HCT116 (cell line): ENCODE results near the gene PTGIR.

Source experiments
- CEBPB ChIP-seq: IDR thresholded peaks from 2 replicates; pipeline ENCODE4 v1.6.1; 2012; ENCODE audit warnings: low read depth
- ELF1 ChIP-seq: IDR thresholded peaks from 2 replicates; pipeline ENCODE4 v1.6.1; 2012; ENCODE audit warnings: low read depth, borderline replicate concordance
- EZH2 ChIP-seq: fragments of 200-600 bp; sonication (generic); IDR thresholded peaks from 2 replicates; pipeline ENCODE4 v1.6.1; 2017; ENCODE audit warnings: antibody characterized with exemption, mixed run types
- EZH2phosphoT487 ChIP-seq: fragments of 200-600 bp; IDR thresholded peaks from 2 replicates; pipeline ENCODE4 v1.6.1; 2018; ENCODE audit warnings: antibody characterized with exemption, borderline replicate concordance
- FOSL1 ChIP-seq: IDR thresholded peaks from 2 replicates; pipeline ENCODE4 v1.6.1; 2012; ENCODE audit warnings: low read depth
- POLR2A ChIP-seq: IDR thresholded peaks from 2 replicates; pipeline ENCODE4 v1.7.0; 2011; ENCODE audit warnings: borderline replicate concordance; ENCODE audit not compliant: insufficient read depth, insufficient read length; ENCODE audit errors: extremely low read depth
- POLR2AphosphoS5 ChIP-seq: IDR thresholded peaks from 2 replicates; pipeline ENCODE4 v1.6.1; 2011; ENCODE audit warnings: mild to moderate bottlenecking, low read depth, low read length, moderate library complexity
- SP1 ChIP-seq: IDR thresholded peaks from 2 replicates; pipeline ENCODE4 v1.6.1; 2012; ENCODE audit warnings: low read depth
- TCF7L2 ChIP-seq: IDR thresholded peaks from 2 replicates; pipeline ENCODE4 v1.7.0; 2011; ENCODE audit warnings: borderline replicate concordance, inconsistent platforms; ENCODE audit not compliant: insufficient read depth, insufficient read length; ENCODE audit errors: extremely low read depth
- TF ChIP-seq, protein P1 (sequence below), 3 experiments: fragments of 200-600 bp in 1 of 3; sonication (generic) in 1 of 3; IDR thresholded peaks in 2 of 3; conservative IDR thresholded peaks in 1 of 3; 2 replicates each; pipeline ENCODE4 v1.5.1; 2012 to 2017; ENCODE audit warnings: low read depth in 2 of 3, low read length in 2 of 3, antibody characterized with exemption in 1 of 3, borderline replicate concordance in 1 of 3, control low read depth in 1 of 3, mild to moderate bottlenecking in 1 of 3, mixed read lengths in 1 of 3, mixed run types in 1 of 3, moderate library complexity in 1 of 3; ENCODE audit not compliant: insufficient read depth in 1 of 3
- TF ChIP-seq, protein P2 (sequence below): IDR thresholded peaks from 2 replicates; pipeline ENCODE4 v1.6.1; 2012; ENCODE audit warnings: low read depth
- TF ChIP-seq, protein P3 (sequence below): IDR thresholded peaks from 2 replicates; pipeline ENCODE4 v1.6.1; 2012

DNA sequence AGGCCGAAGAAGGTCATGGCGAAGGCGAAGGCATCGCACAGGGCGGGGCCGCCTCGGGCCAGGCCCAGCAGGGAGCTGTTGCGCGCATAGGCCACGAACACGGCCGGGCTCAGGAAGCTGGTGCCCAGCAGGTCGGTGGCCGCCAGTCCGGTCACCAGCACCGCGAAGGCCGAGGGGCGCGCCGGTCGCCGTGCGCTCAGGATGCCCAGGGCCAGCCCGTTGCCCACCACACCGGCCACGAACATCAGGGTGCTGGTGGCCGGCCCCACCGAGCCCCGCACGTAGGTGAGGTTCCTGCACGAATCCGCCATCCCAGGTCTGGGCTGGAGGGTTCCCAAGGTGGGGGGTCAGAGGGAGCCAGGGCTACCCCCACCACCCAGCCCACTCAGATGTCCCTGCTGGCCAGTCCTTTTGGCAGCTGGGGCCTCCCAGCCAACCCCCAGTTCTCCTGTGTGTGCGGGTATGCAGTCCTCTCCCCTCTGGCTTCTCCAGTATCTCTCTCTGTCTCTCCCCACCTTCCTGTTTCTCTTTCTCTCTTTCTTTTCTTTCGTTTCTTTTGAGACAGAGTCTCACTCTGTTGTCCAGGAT is 880 bp downstream of the PTGIR start:
- TF ChIP-seq, protein P1, sequence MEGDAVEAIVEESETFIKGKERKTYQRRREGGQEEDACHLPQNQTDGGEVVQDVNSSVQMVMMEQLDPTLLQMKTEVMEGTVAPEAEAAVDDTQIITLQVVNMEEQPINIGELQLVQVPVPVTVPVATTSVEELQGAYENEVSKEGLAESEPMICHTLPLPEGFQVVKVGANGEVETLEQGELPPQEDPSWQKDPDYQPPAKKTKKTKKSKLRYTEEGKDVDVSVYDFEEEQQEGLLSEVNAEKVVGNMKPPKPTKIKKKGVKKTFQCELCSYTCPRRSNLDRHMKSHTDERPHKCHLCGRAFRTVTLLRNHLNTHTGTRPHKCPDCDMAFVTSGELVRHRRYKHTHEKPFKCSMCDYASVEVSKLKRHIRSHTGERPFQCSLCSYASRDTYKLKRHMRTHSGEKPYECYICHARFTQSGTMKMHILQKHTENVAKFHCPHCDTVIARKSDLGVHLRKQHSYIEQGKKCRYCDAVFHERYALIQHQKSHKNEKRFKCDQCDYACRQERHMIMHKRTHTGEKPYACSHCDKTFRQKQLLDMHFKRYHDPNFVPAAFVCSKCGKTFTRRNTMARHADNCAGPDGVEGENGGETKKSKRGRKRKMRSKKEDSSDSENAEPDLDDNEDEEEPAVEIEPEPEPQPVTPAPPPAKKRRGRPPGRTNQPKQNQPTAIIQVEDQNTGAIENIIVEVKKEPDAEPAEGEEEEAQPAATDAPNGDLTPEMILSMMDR (IDR thresholded peaks at IDR 0.05 in 2 of 3, conservative IDR thresholded peaks at IDR 0.05 in 1 of 3; ENCODE audit: borderline replicate concordance in 1 of 3, insufficient read depth in 1 of 3, low read depth in 2 of 3, low read length in 2 of 3), result no peak
- TF ChIP-seq EZH2, result no peak
- no peak for TF ChIP-seq EZH2phosphoT487
- TF ChIP-seq POLR2A, result no peak
- no peak for TF ChIP-seq CEBPB
- TF ChIP-seq, protein P2, sequence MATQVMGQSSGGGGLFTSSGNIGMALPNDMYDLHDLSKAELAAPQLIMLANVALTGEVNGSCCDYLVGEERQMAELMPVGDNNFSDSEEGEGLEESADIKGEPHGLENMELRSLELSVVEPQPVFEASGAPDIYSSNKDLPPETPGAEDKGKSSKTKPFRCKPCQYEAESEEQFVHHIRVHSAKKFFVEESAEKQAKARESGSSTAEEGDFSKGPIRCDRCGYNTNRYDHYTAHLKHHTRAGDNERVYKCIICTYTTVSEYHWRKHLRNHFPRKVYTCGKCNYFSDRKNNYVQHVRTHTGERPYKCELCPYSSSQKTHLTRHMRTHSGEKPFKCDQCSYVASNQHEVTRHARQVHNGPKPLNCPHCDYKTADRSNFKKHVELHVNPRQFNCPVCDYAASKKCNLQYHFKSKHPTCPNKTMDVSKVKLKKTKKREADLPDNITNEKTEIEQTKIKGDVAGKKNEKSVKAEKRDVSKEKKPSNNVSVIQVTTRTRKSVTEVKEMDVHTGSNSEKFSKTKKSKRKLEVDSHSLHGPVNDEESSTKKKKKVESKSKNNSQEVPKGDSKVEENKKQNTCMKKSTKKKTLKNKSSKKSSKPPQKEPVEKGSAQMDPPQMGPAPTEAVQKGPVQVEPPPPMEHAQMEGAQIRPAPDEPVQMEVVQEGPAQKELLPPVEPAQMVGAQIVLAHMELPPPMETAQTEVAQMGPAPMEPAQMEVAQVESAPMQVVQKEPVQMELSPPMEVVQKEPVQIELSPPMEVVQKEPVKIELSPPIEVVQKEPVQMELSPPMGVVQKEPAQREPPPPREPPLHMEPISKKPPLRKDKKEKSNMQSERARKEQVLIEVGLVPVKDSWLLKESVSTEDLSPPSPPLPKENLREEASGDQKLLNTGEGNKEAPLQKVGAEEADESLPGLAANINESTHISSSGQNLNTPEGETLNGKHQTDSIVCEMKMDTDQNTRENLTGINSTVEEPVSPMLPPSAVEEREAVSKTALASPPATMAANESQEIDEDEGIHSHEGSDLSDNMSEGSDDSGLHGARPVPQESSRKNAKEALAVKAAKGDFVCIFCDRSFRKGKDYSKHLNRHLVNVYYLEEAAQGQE, result no peak
- TF ChIP-seq POLR2AphosphoS5, result no peak
- no peak for TF ChIP-seq SP1
- TF ChIP-seq FOSL1, result no peak
- no peak for TF ChIP-seq ELF1
- no peak for TF ChIP-seq TCF7L2
- TF ChIP-seq, protein P3, sequence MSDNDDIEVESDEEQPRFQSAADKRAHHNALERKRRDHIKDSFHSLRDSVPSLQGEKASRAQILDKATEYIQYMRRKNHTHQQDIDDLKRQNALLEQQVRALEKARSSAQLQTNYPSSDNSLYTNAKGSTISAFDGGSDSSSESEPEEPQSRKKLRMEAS, result no peak
